K562 (cell line): Measurements from ENCODE around the gene CBX4. TPM values are rescaled to one million over a fixed set of nuclear protein-coding genes. Genes with fewer than 3 reads are reported as not detected.
A peak's percentile ranks its signal among the peaks of the same experiment; 100 is the strongest.

Experiments used
- ATAC-seq: fragments of 200-7000 bp; cut with Tn5 transposase; 3 replicates; pipeline ENCODE4 v1.9.1; 2020; ENCODE audit warnings: moderate library complexity
- BruUV-seq: library from RNA; stranded (reverse); fragments of 400-500 nt; replicated peaks from 2 replicates; lab custom pipeline; 2021; lab: Mats Ljungman, UMichigan
- CTCF ChIA-PET: fragments of 300-600 bp; formaldehyde crosslinking; extraction: SDS; loops from one replicate; lab custom pipeline; 2021; ENCODE audit warnings: low intra/inter-chr PET ratio; lab: Yijun Ruan, JAX
- POLR2A ChIA-PET: fragments of 300-600, 350-650 bp; sonication (Branson Sonifier 250); formaldehyde crosslinking; extraction: SDS; loops from one replicate; lab custom pipeline; 2021; ENCODE audit warnings: antibody characterized with exemption, inconsistent platforms; lab: Yijun Ruan, JAX
- DNase-seq, 4 experiments: peaks; one replicate each; pipeline versions ENCODE4 v3.0.0 to v3.0.0-alpha.2; 2011 to 2018; ENCODE audit warnings: low spot score in 3 of 4, mixed read lengths in 3 of 4; ENCODE audit errors: extremely low read depth in 1 of 4
- FAIRE-seq: peaks from 2 replicates; lab custom pipeline; 2011; peaks lifted over from hg19 to GRCh38; lab: Jason Lieb, UNC
- H2AFZ ChIP-seq: 2 replicates; pipeline ENCODE4 v1.6.0; 2011; ENCODE audit warnings: low read depth, low read length, control low read depth, inconsistent platforms
- H3K27ac ChIP-seq: fragments of 200-600 bp; 3 replicates; pipeline ENCODE4 v1.8.0; 2011; ENCODE audit warnings: low read depth, mild to moderate bottlenecking, control low read depth, inconsistent platforms, low read length, moderate library complexity, mixed read lengths; ENCODE audit errors: extremely low read depth
- H3K27me3 ChIP-seq, 2 experiments: fragments of 300-600 bp in 1 of 2; 2 replicates in 1 of 2; 3 replicates in 1 of 2; pipeline versions ENCODE4 v1.6.0 to v1.8.0; 2011; ENCODE audit warnings: inconsistent platforms in 2 of 2, low read length in 2 of 2, mild to moderate bottlenecking in 1 of 2, mixed read lengths in 1 of 2, moderate library complexity in 1 of 2; ENCODE audit not compliant: control insufficient read depth in 2 of 2, insufficient read depth in 2 of 2
- H3K36me3 ChIP-seq: fragments of 300-600 bp; 3 replicates; pipeline ENCODE4 v1.8.0; 2011; ENCODE audit warnings: mild to moderate bottlenecking, low read length, inconsistent platforms; ENCODE audit not compliant: control insufficient read depth, insufficient read depth
- H3K4me1 ChIP-seq, 2 experiments: fragments of 200-600 bp in 1 of 2; replicated peaks in 1 of 2; 2 replicates in 1 of 2; 3 replicates in 1 of 2; pipeline versions ENCODE4 v1.5.1 to v1.8.0; 2011; ENCODE audit warnings: inconsistent platforms in 2 of 2, low read length in 2 of 2, mild to moderate bottlenecking in 1 of 2, mixed read lengths in 1 of 2, moderate library complexity in 1 of 2; ENCODE audit not compliant: control insufficient read depth in 2 of 2, insufficient read depth in 2 of 2
- H3K4me2 ChIP-seq: 2 replicates; pipeline ENCODE4 v1.6.1; 2011; ENCODE audit warnings: low read length, control low read depth, inconsistent platforms, mixed read lengths; ENCODE audit not compliant: insufficient read depth
- H3K4me3 ChIP-seq: fragments of 200-600 bp; sonication (generic), shearing (Covaris generic); 2 replicates; pipeline ENCODE4 v1.5.1; 2016; ENCODE audit warnings: control low read depth, inconsistent platforms
- H3K79me2 ChIP-seq: fragments of 200-600 bp; 3 replicates; pipeline ENCODE4 v1.8.0; 2011; ENCODE audit warnings: low read length, inconsistent platforms; ENCODE audit not compliant: control insufficient read depth, insufficient read depth
- H3K9ac ChIP-seq, 2 experiments: 2 replicates each; pipeline versions ENCODE4 v1.6.0 to v1.6.1; 2011; ENCODE audit warnings: low read depth in 2 of 2, low read length in 2 of 2, control low read depth in 1 of 2, inconsistent platforms in 1 of 2, mild to moderate bottlenecking in 1 of 2, mixed read lengths in 1 of 2; ENCODE audit not compliant: insufficient read depth in 1 of 2
- H3K9me1 ChIP-seq: one replicate; pipeline ENCODE4 v1.6.0; 2011; ENCODE audit warnings: inconsistent platforms, mild to moderate bottlenecking, low read length, moderate library complexity; ENCODE audit not compliant: control insufficient read depth, insufficient read depth
- H3K9me3 ChIP-seq: replicated peaks from 2 replicates; pipeline ENCODE4 v1.5.1; 2011; ENCODE audit warnings: low read depth, low read length, inconsistent platforms; ENCODE audit not compliant: control insufficient read depth, insufficient read depth
- H4K20me1 ChIP-seq: replicated peaks from 2 replicates; pipeline ENCODE4 v1.6.1; 2011; ENCODE audit warnings: low read length, inconsistent platforms, mixed read lengths; ENCODE audit not compliant: control insufficient read depth, insufficient read depth
- ASH1L ChIP-seq: fragments of 450-650 bp; IDR thresholded peaks from 2 replicates; pipeline ENCODE4 v1.6.1; 2018; ENCODE audit warnings: borderline replicate concordance, mild to moderate bottlenecking, low read depth; ENCODE audit not compliant: partially characterized antibody
- CREBBP ChIP-seq: IDR thresholded peaks from one replicate; pipeline ENCODE4 v1.6.1; 2012; ENCODE audit warnings: low read depth, mild to moderate bottlenecking, control low read depth, inconsistent platforms, low read length
- HEY1 ChIP-seq: fragments of 250-450 bp; sonication (Bioruptor Pico); IDR thresholded peaks from 2 replicates; pipeline ENCODE4 v1.5.0; 2020; ENCODE audit warnings: mild to moderate bottlenecking, moderate library complexity, borderline replicate concordance
- NELFE ChIP-seq: IDR thresholded peaks from 2 replicates; pipeline ENCODE4 v1.6.1; 2011; ENCODE audit warnings: mild to moderate bottlenecking; ENCODE audit not compliant: insufficient read depth, insufficient read length
- PHF8 ChIP-seq: fragments of 200-600 bp; sonication (generic); IDR thresholded peaks from 2 replicates; pipeline ENCODE4 v1.6.1; 2012; ENCODE audit warnings: mixed run types, mild to moderate bottlenecking, inconsistent platforms, low read length, moderate library complexity, borderline replicate concordance
- POU5F1 ChIP-seq: fragments of 150-350 bp; IDR thresholded peaks from 2 replicates; pipeline ENCODE4 v1.6.1; 2014; ENCODE audit warnings: borderline replicate concordance, low read length, low read depth, mild to moderate bottlenecking; ENCODE audit not compliant: partially characterized antibody
- RBM22 ChIP-seq: fragments of 200-400 bp; formaldehyde crosslinking; IDR thresholded peaks from 2 replicates; pipeline ENCODE4 v1.6.1; 2018; ENCODE audit warnings: low read length, low read depth; ENCODE audit not compliant: poor library complexity, severe bottlenecking
- RBM39 ChIP-seq: fragments of 200-400 bp; formaldehyde crosslinking; optimal IDR thresholded peaks from 2 replicates; pipeline ENCODE3; 2018; ENCODE audit warnings: low read depth, low read length
- SMARCA4 ChIP-seq: fragments of 450-650 bp; IDR thresholded peaks from 2 replicates; pipeline ENCODE4 v1.6.1; 2016
- ZBED1 ChIP-seq: IDR thresholded peaks from 2 replicates; pipeline ENCODE4 v1.6.1; 2014
- WGBS: fragments of 100-300 bp; shearing (Covaris generic); methylation state at CpG from one replicate; pipeline ENCODE4 v1.1.6; 2016; ENCODE audit warnings: low coverage, mixed read lengths; ENCODE audit not compliant: insufficient coverage; ENCODE audit errors: missing lambda C conversion rate; 5-methylcytosine and 5-hydroxymethylcytosine counted together
- in situ Hi-C: fragments of 300-500 bp; cut with MboI; formaldehyde crosslinking; loops from 4 replicates; pipeline ENCODE4 v1.15.0; 2018; ENCODE audit warnings: inconsistent platforms, mixed read lengths
- intact Hi-C: fragments of 100-400 bp; cut with micrococcal nuclease; formaldehyde crosslinking; loops from 2 replicates; pipeline ENCODE4 v1.14.2; 2022
- polyA plus RNA-seq, 8 experiments: library from polyadenylated mRNA; depleted of rRNA in 4 of 8; stranded (reverse) in 5 of 8; unstranded in 3 of 8; fragments of >200 nt; fragmentation: Nextera tagmentation in 2 of 8; fragmentation: Illumina TruSeq in 1 of 8; extraction: Ambion mirVana in 2 of 8; extraction: Trizol in 1 of 8; gene quantifications; 2 replicates each; pipeline versions ENCODE4 v1.2.1 to v1.2.3, GENCODE V29; 2011 to 2014; ENCODE audit warnings: inconsistent platforms in 1 of 8, missing spikeins in 1 of 8
- total RNA-seq, 7 experiments: library from RNA; depleted of rRNA in 6 of 7; stranded (reverse); fragments of >200 nt in 6 of 7; fragmentation: Illumina TruSeq in 2 of 7; extraction: Trizol in 2 of 7; gene quantifications; 2 replicates each; pipeline versions ENCODE4 v1.2.1 to v1.2.3, GENCODE V29; 2011 to 2021; ENCODE audit warnings: low replicate concordance in 1 of 7
- TF ChIP-seq, protein P1 (sequence below): fragments of 250-450 bp; sonication (Bioruptor Pico); IDR thresholded peaks from 2 replicates; pipeline ENCODE4 v1.8.0; 2022; ENCODE audit warnings: inconsistent platforms, mild to moderate bottlenecking, moderate library complexity, borderline replicate concordance
- TF ChIP-seq, protein P2 (sequence below): fragments of 450-650 bp; IDR thresholded peaks from 2 replicates; pipeline ENCODE4 v1.6.1; 2018; ENCODE audit warnings: mild to moderate bottlenecking, low read depth; ENCODE audit not compliant: partially characterized antibody
- TF ChIP-seq, protein P3 (sequence below): fragments of 250-450 bp; sonication (Bioruptor Pico); IDR thresholded peaks from 2 replicates; pipeline ENCODE4 v1.5.0; 2021

The CBX4 gene
- total and polyA plus RNA-seq, 9 of the 15 experiments (the other 6 are each of a cell fraction or from before 2014, with no cell fraction given): 0.98 to 50.5 (median 10.0) TPM

DNA sequence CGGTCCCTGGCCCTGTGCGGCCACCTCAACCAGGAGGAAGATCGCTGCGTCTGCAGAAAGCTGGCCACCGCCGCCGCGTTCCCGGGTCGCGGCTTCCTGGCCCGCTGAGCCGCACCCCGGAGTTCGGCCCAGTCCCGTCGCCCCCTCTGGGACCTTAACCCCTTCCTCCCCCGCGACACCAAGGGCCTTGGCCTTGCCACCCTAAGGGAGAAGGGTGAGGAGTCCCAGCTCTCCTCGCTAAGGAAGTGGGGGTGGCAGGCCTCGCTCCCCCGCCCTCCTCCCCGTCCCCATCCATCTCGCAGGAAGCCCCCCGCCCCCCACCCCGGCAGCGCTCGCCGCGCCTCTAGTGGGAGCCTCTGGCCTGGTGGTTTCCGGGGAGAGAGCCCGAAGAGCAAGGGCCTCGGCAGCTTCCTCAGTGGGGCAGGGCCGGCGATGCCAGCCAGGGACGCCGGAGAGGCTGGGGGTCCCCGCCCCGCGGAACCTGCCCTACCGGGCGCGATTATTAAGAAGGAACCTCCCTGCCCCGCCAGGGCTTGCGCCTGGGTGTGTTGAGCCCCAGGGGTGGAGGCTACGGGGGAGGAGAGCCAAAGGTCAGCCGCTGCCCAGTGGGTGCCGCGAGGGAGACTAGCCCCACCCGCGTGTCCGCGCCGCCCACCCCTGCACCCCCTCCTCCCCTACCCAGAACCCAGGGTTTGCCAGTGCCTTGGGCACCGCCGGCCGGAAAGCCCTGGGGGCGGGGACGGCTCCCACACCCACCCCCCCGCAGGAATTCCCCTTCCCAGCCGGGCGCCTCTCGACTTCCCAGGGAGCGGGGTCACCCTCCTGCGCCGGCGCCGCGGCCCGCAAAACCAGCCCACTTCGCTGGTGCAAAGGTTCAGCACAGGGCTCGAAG, 6.8 kb downstream of the CBX4 start (continued):
- TF ChIP-seq HEY1 (CRISPR knock-in tag): no peak

DNA sequence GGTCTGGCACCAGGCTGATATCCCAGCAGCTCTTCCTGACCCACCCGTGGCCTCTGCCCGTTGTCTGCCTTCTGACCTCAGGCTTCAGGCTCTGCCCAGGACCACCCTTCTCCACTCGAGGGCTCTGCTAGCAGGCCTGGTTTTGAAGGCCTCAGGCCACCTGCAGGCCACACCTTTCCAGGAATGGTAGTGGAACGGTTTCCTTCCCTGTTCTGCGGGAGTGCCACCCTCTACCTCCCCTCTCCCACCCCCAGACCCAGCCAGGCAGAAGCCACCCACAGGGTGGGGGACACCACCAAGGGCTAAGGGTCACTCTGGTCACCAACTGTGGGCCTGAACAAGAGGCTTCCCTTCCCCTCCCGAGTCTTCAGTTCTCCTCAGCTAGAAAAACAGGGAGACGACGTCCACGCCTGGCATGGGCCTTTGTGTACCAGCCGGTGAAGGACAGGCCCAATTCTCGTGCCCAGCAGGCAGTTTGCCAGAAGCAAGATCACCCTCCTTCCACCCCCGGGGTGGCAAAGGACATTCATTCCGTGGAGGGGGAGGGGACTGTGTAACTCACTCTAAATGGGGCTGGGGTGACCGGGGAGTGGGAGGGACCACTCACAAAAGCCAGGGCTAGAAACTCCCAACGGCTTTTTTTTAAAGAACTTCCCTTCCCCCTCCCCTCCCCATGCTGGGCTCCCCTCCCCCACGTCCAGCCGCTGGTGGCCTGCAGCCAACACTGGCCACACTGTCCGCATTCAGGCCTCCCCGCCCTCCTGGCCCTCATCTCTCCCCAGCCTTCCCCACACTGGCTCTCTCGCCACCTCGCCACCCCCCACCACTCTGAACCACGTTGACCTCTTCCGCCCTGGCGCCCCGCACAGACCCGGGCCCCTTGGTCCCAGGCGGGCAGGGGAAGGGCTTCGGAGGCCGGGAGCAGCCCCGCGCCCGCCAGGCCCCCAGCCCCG, 7.7 kb downstream of the CBX4 start:
- ChIA-PET POLR2A (interaction anchor here (0.7 to 17.8 kb wide), 5 partner anchors 8 to 93 kb away, joined by 3 to 386 read pairs (median 4); partner anchors contain the start of gene CBX4), CTCF (no interaction called here)
- peak overlapping the region; percentile 78 for H3K4me2 ChIP-seq
- in situ Hi-C loops: no loop called here
- DNase-seq (peak; percentile 68 to 93 (median 82)), FAIRE-seq (peak; percentile 77), ATAC-seq (peak; percentile 67)
- peaks cover 63% of the 10 kb centered on the region for H3K79me2 ChIP-seq
- H2AFZ ChIP-seq: peak overlapping the region; percentile 18; the same call in 1 of the 2 replicates
- H3K4me3 ChIP-seq: peak overlapping the region; percentile 48
- H3K9me1 ChIP-seq: peaks cover 3% of the 10 kb centered on the region
- peak overlapping the region; percentile 86 to 93 for H3K9ac ChIP-seq
- H3K36me3 ChIP-seq: peaks cover 25% of the 10 kb centered on the region; the same call in 1 of the 3 replicates
- 3% methylated on average over 22 of the region's 33 CpGs for WGBS
- peak overlapping the region; percentile 99 for H3K27ac ChIP-seq
- intact Hi-C loops: loop anchor here (2.0 to 10.0 kb wide), 2 partner anchors 21 to 87 kb away; no protein-coding TSS in a partner anchor
- peaks cover 68 to 93% of the 10 kb centered on the region in 2 experiments for H3K4me1 ChIP-seq
- H4K20me1 ChIP-seq: peaks cover 14% of the 10 kb centered on the region
- BruUV-seq: no TSS peak
- H3K9me3 ChIP-seq: no peaks in the 10 kb centered on the region
- no peaks in the 10 kb centered on the region for H3K27me3 ChIP-seq
- TF ChIP-seq NELFE (no peak), RBM22 (no peak), PHF8 (peak; percentile 38; the same call in 1 of the 2 replicates), SMARCA4 (no peak), POU5F1 (no peak), RBM39 (no peak), ZBED1 (no peak), CREBBP (no peak), ASH1L (no peak)
- TF ChIP-seq, protein P1, sequence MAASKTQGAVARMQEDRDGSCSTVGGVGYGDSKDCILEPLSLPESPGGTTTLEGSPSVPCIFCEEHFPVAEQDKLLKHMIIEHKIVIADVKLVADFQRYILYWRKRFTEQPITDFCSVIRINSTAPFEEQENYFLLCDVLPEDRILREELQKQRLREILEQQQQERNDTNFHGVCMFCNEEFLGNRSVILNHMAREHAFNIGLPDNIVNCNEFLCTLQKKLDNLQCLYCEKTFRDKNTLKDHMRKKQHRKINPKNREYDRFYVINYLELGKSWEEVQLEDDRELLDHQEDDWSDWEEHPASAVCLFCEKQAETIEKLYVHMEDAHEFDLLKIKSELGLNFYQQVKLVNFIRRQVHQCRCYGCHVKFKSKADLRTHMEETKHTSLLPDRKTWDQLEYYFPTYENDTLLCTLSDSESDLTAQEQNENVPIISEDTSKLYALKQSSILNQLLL (CRISPR knock-in tag): no peak
- TF ChIP-seq, protein P2, sequence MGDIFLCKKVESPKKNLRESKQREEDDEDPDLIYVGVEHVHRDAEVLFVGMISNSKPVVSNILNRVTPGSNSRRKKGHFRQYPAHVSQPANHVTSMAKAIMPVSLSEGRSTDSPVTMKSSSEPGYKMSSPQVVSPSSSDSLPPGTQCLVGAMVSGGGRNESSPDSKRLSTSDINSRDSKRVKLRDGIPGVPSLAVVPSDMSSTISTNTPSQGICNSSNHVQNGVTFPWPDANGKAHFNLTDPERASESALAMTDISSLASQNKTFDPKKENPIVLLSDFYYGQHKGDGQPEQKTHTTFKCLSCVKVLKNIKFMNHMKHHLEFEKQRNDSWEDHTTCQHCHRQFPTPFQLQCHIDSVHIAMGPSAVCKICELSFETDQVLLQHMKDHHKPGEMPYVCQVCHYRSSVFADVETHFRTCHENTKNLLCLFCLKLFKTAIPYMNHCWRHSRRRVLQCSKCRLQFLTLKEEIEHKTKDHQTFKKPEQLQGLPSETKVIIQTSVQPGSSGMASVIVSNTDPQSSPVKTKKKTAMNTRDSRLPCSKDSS: no peak
- TF ChIP-seq, protein P3, sequence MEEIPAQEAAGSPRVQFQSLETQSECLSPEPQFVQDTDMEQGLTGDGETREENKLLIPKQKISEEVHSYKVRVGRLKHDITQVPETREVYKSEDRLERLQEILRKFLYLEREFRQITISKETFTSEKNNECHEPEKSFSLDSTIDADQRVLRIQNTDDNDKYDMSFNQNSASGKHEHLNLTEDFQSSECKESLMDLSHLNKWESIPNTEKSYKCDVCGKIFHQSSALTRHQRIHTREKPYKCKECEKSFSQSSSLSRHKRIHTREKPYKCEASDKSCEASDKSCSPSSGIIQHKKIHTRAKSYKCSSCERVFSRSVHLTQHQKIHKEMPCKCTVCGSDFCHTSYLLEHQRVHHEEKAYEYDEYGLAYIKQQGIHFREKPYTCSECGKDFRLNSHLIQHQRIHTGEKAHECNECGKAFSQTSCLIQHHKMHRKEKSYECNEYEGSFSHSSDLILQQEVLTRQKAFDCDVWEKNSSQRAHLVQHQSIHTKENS (CRISPR knock-in tag): no peak
